HUES64 (cell line): ENCODE measurements around the gene RBMX. TPM values are rescaled to one million over a fixed set of nuclear protein-coding genes. Genes with fewer than 3 reads are reported as not detected.
"Not testable (repeated sequence)": the region's sequence is repeated elsewhere in the genome, so short reads cannot be mapped to it uniquely, and the experiment has no call there.

ENCODE experiments used
- H3K27ac ChIP-seq: 2 replicates; pipeline ENCODE4 v1.7.0; 2013; ENCODE audit warnings: low read depth, low read length, inconsistent platforms
- H3K27me3 ChIP-seq: 2 replicates; pipeline ENCODE4 v1.6.1; 2013; ENCODE audit warnings: mild to moderate bottlenecking, low read length; ENCODE audit not compliant: insufficient read depth
- H3K36me3 ChIP-seq: 2 replicates; pipeline ENCODE4 v1.6.1; 2013; ENCODE audit warnings: mild to moderate bottlenecking, low read length; ENCODE audit not compliant: insufficient read depth
- H3K4me1 ChIP-seq: 2 replicates; pipeline ENCODE4 v1.6.1; 2013; ENCODE audit warnings: mild to moderate bottlenecking, low read length, moderate library complexity; ENCODE audit not compliant: insufficient read depth
- H3K4me3 ChIP-seq: 2 replicates; pipeline ENCODE4 v1.5.1; 2013; ENCODE audit warnings: mild to moderate bottlenecking, low read length, moderate library complexity
- H3K9ac ChIP-seq: 2 replicates; pipeline ENCODE4 v1.6.1; 2013; ENCODE audit warnings: mild to moderate bottlenecking, low read depth, low read length
- H3K9me3 ChIP-seq: 2 replicates; pipeline ENCODE4 v1.6.1; 2013; ENCODE audit warnings: low read depth, low read length; ENCODE audit not compliant: insufficient read depth
- WGBS: fragments of 150-250, 120-280 bp; methylation state at CpG from one replicate; pipeline ENCODE4 v1.1.7; 2013; ENCODE audit warnings: missing lambda C conversion rate; 5-methylcytosine and 5-hydroxymethylcytosine counted together
- polyA plus RNA-seq, 2 experiments: library from polyadenylated mRNA; stranded (reverse); fragments of 50-300 nt; gene quantifications; one replicate each; pipeline ENCODE4 v1.2.3, GENCODE V29; 2013

The RBMX gene
- polyA plus RNA-seq (2013, experiment 1 of 2): 438 TPM
- 425 TPM for polyA plus RNA-seq (2013, experiment 2 of 2)

DNA sequence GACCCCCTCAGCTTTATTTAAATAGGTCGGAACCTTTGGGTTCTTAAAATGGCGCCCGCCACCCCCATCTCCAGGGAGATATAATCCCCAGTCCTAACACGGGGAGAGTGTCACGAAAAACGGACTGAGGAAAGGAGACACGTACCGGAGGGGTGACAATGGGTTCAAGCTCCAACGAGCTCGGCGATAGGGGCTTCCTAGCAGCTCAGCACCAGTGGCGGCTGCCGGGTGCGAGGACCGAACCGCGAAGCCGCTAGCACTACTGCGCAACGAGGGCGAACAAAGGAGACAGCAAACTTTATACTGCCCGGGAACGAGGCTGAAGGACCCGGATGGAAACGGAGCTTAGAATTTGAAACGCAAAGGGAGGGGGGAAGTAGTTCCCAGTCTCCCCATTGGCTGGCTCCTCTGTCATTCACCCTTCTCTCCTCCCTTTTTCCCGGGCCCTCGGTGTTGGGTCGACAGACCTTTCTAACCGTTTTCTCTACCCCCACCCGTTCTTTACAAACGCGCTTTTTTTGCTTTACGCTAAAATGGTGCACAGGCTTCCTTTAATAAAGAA is at the start of gene RBMX:
RBMX (minus strand) TSS at position 274 of the 562 bp plus-strand sequence. CDS start 1,298 bp downstream, outside the sequence.
- Histone ChIP-seq H3K9ac (peak within 1 kb of the TSS; percentile 100), H3K27ac (peak within 1 kb of the TSS; percentile 95), H3K9me3 (no peaks in the 10 kb centered on the region), H3K36me3 (peaks cover 39% of the 10 kb centered on the region), H3K27me3 (no peaks in the 10 kb centered on the region), H3K4me3 (peak within 1 kb of the TSS; percentile 99), H3K4me1 (no peaks in the 10 kb centered on the region)
- WGBS: under 1% methylated on average over 31 of the region's 34 CpGs

DNA sequence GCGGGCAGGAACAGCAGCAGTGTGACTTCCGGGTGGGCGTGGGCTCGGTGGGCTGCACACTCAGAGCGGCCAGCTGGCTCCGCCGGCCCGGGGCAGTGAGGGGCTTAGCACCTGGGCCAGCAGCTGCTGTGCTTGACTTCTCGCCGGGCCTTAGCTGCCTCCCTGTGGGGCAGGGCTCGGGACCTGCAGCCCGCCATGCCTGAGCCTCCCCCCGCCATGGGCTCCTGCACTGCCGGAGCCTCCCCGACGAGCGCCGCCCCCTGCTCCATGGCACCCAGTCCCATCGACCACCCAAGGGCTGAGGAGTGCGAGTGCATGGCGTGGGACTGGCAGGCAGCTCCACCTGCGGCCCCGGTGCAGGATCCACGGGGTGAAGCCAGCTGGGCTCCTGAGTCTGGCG is 40.9 kb upstream of the RBMX start:
- not testable (repeated sequence) for H3K36me3 ChIP-seq, H3K9me3 ChIP-seq, H3K9ac ChIP-seq, H3K4me3 ChIP-seq, H3K4me1 ChIP-seq, H3K27ac ChIP-seq, H3K27me3 ChIP-seq
- 98% methylated on average over 25 of the region's 25 CpGs for WGBS

DNA sequence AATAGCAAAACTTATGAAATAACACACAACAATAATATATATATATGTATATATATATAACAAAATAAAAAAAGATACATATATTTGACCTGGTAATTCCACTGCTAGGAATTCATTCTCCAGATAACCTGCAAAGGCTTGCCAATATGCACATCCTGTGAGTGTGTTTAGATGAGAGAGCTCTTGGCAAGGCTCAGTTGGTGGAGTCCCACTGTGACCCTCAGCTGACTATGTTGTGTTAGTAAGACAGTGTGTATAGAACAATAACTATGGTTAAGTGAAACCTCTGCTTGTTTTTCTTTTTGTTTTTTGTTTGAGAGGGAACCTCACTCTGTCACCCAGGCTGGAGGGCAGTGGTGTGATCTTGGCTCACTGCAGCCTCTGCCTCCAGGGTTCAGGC is 39.5 kb upstream of the RBMX start:
- Histone ChIP-seq H3K4me1 (no peaks in the 10 kb centered on the region), H3K4me3 (no peak overlapping the region), H3K27me3 (no peaks in the 10 kb centered on the region), H3K9me3 (no peaks in the 10 kb centered on the region), H3K9ac (no peak overlapping the region), H3K36me3 (no peaks in the 10 kb centered on the region), H3K27ac (no peak overlapping the region)

DNA sequence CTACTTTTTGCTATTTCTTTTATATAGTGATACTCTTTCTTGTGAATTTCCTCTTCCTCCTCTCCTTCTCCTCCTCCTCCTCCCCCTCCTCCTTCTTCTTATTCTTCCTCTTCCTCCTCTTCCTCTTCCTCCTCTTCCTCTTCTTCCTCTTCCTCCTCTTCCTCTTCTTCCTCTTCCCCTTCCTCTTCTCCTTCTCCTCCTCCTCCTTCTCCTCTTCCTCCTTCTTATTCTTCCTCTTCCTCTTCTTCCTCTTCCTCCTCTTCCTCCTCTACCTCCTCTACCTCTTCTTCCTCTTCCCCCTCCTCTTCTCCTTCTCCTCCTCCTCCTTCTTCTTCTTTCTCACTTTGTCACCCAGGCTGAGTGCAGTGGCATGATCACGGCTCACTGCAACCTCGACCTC is 36.3 kb upstream of the RBMX start:
- H3K27ac ChIP-seq: no peak overlapping the region
- no peak overlapping the region for H3K4me3 ChIP-seq
- WGBS: 100% methylated on average over 2 of the region's 2 CpGs
- no peaks in the 10 kb centered on the region for H3K9me3 ChIP-seq
- no peaks in the 10 kb centered on the region for H3K36me3 ChIP-seq
- H3K4me1 ChIP-seq: no peaks in the 10 kb centered on the region
- H3K27me3 ChIP-seq: no peaks in the 10 kb centered on the region
- no peak overlapping the region for H3K9ac ChIP-seq

DNA sequence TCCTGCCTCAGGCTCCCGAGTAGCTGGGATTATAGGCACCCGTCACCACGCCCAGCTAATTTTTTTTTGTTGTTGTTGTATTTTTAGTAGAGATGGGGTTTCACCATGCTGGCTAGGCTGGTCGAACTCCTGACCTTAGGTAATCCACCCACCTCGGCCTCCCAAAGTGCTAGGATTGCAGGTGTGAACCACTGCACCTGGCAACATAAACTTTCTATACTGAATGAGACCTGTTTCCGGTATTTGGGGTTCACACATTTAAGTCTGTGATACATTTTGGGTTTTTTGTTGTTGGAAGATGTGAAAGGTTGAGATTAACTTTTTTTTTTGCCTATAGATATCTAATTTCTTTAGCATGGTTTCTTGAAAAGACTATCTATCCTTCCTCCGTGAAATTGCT is 31.1 kb upstream of the RBMX start:
- not testable (repeated sequence) for H3K9me3 ChIP-seq, H3K27ac ChIP-seq, H3K4me1 ChIP-seq, H3K36me3 ChIP-seq, H3K27me3 ChIP-seq, H3K9ac ChIP-seq, H3K4me3 ChIP-seq
- WGBS: 87% methylated on average over 7 of the region's 7 CpGs

DNA sequence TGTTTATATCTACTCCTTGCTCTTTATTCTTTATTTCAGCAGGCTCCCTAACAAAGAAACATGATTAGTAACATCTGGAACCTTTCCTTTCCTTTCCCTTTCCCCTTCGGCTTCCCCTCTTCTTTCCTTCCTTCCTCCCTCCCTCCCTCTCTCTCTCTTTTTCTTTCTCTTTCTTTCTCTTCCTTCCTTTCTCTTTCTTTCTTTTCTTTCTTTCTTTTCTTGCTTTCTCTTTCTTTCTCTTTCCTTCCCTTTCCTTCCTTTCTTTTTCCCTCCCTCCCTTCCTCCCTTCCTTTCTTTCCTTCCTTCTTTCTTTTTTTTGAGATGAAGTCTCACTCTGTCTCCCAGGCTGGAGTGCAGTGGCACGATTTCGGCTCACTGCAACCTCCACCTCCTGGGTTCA is 30.7 kb upstream of the RBMX start:
- Histone ChIP-seq H3K4me3 (no peak overlapping the region), H3K36me3 (no peaks in the 10 kb centered on the region), H3K9me3 (no peaks in the 10 kb centered on the region), H3K4me1 (0 out of 2 replicates have a peak, but pooled peaks cover 6% of the 10 kb centered on the region), H3K27ac (no peak overlapping the region), H3K9ac (no peak overlapping the region), H3K27me3 (no peaks in the 10 kb centered on the region)
- 87% methylated on average over 3 of the region's 3 CpGs for WGBS

DNA sequence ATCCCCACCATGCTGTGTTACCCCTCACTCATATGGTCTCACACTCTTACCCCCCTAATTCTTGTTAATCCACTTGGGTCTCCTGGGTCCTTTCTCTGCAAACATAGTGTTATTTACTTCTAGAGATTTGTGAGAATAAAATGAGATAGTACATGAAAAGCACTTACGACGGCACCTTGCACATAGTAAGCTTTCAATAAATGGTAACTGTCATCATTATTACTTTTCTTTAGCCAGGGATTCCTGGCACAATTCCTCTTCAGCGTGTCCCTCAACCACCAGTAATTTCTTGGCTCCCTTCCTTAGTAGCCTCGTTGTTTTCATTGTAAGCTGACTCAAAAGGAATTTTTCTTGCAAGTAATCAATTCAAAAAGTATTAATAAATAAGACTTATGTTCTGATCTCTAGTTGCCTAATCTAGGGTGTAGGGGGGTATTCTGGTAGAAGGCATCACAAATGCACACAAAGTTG is 30.1 kb upstream of the RBMX start:
- Histone ChIP-seq H3K4me1 (0 out of 2 replicates have a peak, but pooled peaks cover 6% of the 10 kb centered on the region), H3K36me3 (no peaks in the 10 kb centered on the region), H3K27me3 (no peaks in the 10 kb centered on the region), H3K27ac (no peak overlapping the region), H3K9me3 (no peaks in the 10 kb centered on the region), H3K4me3 (peak overlapping the region; percentile 95), H3K9ac (no peak overlapping the region; the same call in 1 of the 2 replicates)
- WGBS: 78% methylated on average over 1 of the region's 4 CpGs

DNA sequence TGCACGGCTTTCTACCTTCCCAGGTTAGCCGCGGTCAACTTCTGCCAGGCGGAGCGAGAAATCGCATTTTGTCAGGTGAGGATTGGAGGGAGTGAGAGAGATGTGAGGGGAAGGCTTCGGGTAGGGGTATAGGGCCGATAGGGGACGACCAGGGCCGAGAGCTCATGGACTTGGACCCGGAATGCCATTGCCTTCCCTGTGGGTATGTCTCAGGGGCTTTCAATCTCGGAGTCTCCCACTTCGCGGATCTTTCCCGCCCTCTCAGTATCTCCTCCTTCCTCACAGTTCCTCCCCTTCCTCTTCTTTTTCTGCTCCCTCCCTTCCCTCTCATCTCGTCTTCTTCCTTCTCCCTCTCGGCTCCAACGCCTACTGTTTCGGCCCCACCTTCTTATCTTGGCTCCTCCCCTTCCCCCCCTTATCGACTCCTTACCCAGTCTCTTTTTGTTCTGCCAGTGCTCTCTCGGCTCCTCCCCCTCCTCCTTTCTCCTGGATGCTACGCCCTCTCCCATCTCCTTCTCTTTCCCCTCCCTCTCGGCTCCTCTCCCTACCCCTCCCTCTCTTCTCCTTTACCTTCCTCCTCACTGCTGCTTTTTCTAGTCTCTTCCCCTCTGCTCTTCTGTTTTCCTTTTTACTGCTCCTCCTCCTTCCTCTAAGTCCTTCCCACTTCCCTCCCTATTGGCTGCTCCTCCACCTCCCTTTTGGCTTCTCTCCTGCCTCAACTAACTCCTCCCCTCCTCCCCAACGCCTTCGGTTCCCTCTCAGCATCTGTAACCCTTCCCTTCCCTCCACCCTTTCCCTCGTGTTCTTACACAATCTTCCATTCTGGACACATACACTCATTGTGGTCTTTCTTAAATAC is 29.4 kb upstream of the RBMX start:
- H3K9ac ChIP-seq: peak overlapping the region; percentile 77
- WGBS: under 1% methylated on average over 26 of the region's 26 CpGs
- H3K27ac ChIP-seq: peak overlapping the region; percentile 78
- no peaks in the 10 kb centered on the region for H3K36me3 ChIP-seq
- H3K4me3 ChIP-seq: peak overlapping the region; percentile 95
- H3K27me3 ChIP-seq: no peaks in the 10 kb centered on the region
- 0 out of 2 replicates have a peak, but pooled peaks cover 6% of the 10 kb centered on the region for H3K4me1 ChIP-seq
- no peaks in the 10 kb centered on the region for H3K9me3 ChIP-seq

DNA sequence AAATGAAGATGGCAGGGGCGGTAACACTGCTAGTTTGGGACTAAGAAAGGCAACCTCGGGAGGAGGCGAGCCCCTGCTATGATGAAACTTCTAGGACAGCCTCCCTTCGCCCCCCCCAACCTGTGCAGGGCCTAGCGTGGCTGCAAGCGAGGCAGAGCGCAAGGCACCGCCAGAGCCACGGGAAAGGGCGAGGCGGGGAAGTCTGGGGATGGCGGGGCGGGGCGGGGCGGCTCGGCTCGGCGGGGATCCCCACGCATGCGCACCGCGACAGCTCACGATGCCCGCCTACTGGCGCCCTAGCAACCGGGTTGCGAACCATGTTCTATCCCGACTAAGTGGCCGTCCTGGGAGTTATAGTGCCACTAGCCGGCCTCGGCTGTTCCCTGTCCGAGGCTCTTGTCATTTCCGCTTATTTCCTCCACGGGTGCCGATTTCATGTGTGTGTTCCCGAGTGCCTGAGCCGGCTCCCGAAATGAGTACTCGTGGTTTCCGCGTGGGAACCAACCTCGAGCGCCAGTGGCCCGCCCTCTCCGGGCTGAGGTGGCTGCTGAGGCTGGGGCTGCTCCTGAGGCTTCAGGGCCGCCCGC is 28.7 kb upstream of the RBMX start:
- Histone ChIP-seq H3K4me3 (peak overlapping the region; percentile 95), H3K9me3 (no peaks in the 10 kb centered on the region), H3K27ac (peak overlapping the region; percentile 78), H3K4me1 (0 out of 2 replicates have a peak, but pooled peaks cover 6% of the 10 kb centered on the region), H3K36me3 (no peaks in the 10 kb centered on the region), H3K27me3 (no peaks in the 10 kb centered on the region), H3K9ac (peak overlapping the region; percentile 77)
- under 1% methylated on average over 47 of the region's 47 CpGs for WGBS

DNA sequence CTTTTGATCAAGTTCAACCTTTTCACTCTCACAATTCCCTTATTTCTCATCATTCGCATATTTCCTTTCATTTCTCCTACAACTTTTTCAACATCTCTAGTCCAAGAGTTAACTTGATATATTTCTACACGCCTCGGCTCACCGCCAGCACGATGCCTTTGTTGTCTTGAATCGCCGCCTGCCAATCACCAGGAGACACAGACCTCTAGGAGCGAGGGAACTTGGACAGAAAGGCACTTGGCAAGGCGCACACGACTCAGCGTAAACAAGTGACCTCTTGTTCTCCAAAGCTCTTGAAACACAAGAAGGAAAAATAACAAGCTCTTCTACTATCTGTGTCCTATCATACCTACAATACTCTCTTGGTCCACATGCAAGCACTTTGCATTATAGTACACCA is 27.1 kb upstream of the RBMX start:
- Histone ChIP-seq H3K9me3 (no peaks in the 10 kb centered on the region), H3K36me3 (no peaks in the 10 kb centered on the region), H3K9ac (no peak overlapping the region), H3K4me3 (no peak overlapping the region), H3K4me1 (0 out of 2 replicates have a peak, but pooled peaks cover 6% of the 10 kb centered on the region), H3K27me3 (no peaks in the 10 kb centered on the region), H3K27ac (no peak overlapping the region)
- 88% methylated on average over 11 of the region's 11 CpGs for WGBS

DNA sequence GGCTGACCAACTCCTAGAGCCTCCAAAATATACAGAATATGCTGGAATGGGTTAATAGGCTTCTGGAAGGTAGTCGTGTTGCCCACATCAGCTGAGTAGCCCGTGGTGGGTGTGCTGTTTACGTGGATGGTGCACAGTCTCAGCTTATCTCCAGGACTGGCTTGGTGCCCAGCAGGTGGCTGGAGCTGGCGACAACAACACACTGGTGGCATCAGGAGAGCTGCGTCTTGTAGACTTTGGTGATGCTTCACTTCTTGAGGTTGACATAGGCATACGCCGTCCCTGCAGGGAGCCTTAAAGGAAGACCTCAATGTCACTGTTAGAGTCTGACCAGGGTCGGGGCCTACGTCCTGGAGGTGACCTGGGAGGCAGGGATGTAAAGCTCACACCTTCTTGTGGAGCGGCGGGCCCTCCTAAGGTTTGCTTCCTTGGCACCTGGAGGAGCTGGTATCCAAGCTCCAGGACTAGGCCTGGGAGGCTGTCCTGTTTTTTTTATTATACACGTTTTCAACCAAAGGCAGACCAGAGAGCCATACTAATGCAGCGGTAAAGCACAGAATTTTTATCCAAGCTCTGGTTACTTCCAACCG is 26.5 kb upstream of the RBMX start:
- Histone ChIP-seq H3K9me3 (no peaks in the 10 kb centered on the region), H3K4me3 (no peak overlapping the region), H3K27me3 (no peaks in the 10 kb centered on the region), H3K4me1 (0 out of 2 replicates have a peak, but pooled peaks cover 6% of the 10 kb centered on the region), H3K9ac (no peak overlapping the region), H3K27ac (no peak overlapping the region), H3K36me3 (no peaks in the 10 kb centered on the region)
- WGBS: 91% methylated on average over 14 of the region's 14 CpGs
